Activated CD8-positive, alpha-beta memory T cell treated with anti-CD3 and anti-CD28 coated beads for 1 hour (primary cell): Measurements from ENCODE around the gene SULF2.

Source experiments
- DNase-seq, 2 donors: peaks; one replicate each; pipeline ENCODE4 v3.0.0-alpha.2; 2020; ENCODE audit warnings: low read depth in 1 of 2; ENCODE audit errors: extremely low read depth in 1 of 2

The SULF2 gene

GRCh38 chr20:47785854-47786764 is 828 bp upstream of the SULF2 start:
- DNase-seq = no peak

- no peak for DNase-seq
These were observed 526 bp downstream of the SULF2 start for GRCh38 chr20:47784599-47785310.

GRCh38 chr20:47783828-47784598 is 1.3 kb downstream of the SULF2 start:
- no peak for DNase-seq

GRCh38 chr20:47782920-47783552 is 2.2 kb downstream of the SULF2 start:
- DNase-seq = no peak

- DNase-seq = no peak
These were observed 3.2 kb downstream of the SULF2 start for GRCh38 chr20:47782076-47782475.

- DNase-seq = no peak
These were observed 3.6 kb downstream of the SULF2 start for GRCh38 chr20:47781632-47782031.

GRCh38 chr20:47780720-47781389 is 4.4 kb downstream of the SULF2 start:
- no peak for DNase-seq

GRCh38 chr20:47778398-47779354 is 6.6 kb downstream of the SULF2 start:
- DNase-seq = no peak

- no peak for DNase-seq
These were observed 8.1 kb downstream of the SULF2 start for GRCh38 chr20:47777220-47777619.

GRCh38 chr20:47776639-47777038 is 8.6 kb downstream of the SULF2 start:
- DNase-seq = no peak

GRCh38 chr20:47775841-47776240 is 9.4 kb downstream of the SULF2 start:
- DNase-seq = no peak

GRCh38 chr20:47775039-47775438 is 10.2 kb downstream of the SULF2 start:
- DNase-seq = no peak

GRCh38 chr20:47774131-47774777 is 11.0 kb downstream of the SULF2 start:
- DNase-seq = no peak

- no peak for DNase-seq
These were observed 11.9 kb downstream of the SULF2 start for GRCh38 chr20:47773371-47773786.

GRCh38 chr20:47770935-47771334 is 14.3 kb downstream of the SULF2 start:
- no peak for DNase-seq

GRCh38 chr20:47768016-47768824 is 17.1 kb downstream of the SULF2 start:
- no peak for DNase-seq

GRCh38 chr20:47765691-47766594 is 19.3 kb downstream of the SULF2 start:
- DNase-seq = no peak
